HG03064 (cell line): Measurements from ENCODE around the gene FER.
"Not testable (repeated sequence)": the region's sequence is repeated elsewhere in the genome, so short reads cannot be mapped to it uniquely, and the experiment has no call there.

ENCODE experiments used
- ATAC-seq: cut with Tn5 transposase; IDR thresholded peaks from one replicate; pipeline ENCODE4 v1.9.1; 2021; ENCODE audit warnings: low read depth; ENCODE audit not compliant: unreplicated experiment

FER gene

GRCh38 chr5:108747774-108748400, at the start of gene FER:
Gene FER, plus strand, starts transcription at chr5:108747897. Its CDS starts 50,286 bp downstream, at chr5:108798183.
- ATAC-seq: peak; percentile 23

GRCh38 chr5:108700388-108700787, 47.3 kb upstream of the FER start:
- ATAC-seq: not testable (repeated sequence)

GRCh38 chr5:108700930-108701329, 46.8 kb upstream of the FER start:
- no peak for ATAC-seq

- no peak for ATAC-seq
Measured at GRCh38 chr5:108702546-108702945, 45.2 kb upstream of the FER start.

- no peak for ATAC-seq
Measured at GRCh38 chr5:108703313-108703712, 44.4 kb upstream of the FER start.

GRCh38 chr5:108707141-108707540, 40.6 kb upstream of the FER start:
- ATAC-seq: no peak

- ATAC-seq: no peak
Measured at GRCh38 chr5:108711898-108712297, 35.8 kb upstream of the FER start.

- no peak for ATAC-seq
Measured at GRCh38 chr5:108715408-108715807, 32.3 kb upstream of the FER start.

GRCh38 chr5:108720391-108720790, 27.3 kb upstream of the FER start:
- ATAC-seq: peak; percentile 93

- ATAC-seq: no peak
Measured at GRCh38 chr5:108726446-108727235, 21.1 kb upstream of the FER start.

GRCh38 chr5:108727236-108727650, 20.5 kb upstream of the FER start:
- no peak for ATAC-seq

- peak; percentile 64 for ATAC-seq
Measured at GRCh38 chr5:108727651-108728565, 19.8 kb upstream of the FER start.

- peak; percentile 33 for ATAC-seq
Measured at GRCh38 chr5:108728566-108729241, 19.0 kb upstream of the FER start.

- no peak for ATAC-seq
Measured at GRCh38 chr5:108729242-108729615, 18.5 kb upstream of the FER start.

GRCh38 chr5:108730617-108731340, 16.9 kb upstream of the FER start:
- ATAC-seq: peak; percentile 46

GRCh38 chr5:108735790-108736189, 11.9 kb upstream of the FER start:
- ATAC-seq: no peak

- no peak for ATAC-seq
Measured at GRCh38 chr5:108736855-108737254, 10.8 kb upstream of the FER start.

- no peak for ATAC-seq
Measured at GRCh38 chr5:108739376-108739775, 8.3 kb upstream of the FER start.

GRCh38 chr5:108739906-108740305, 7.8 kb upstream of the FER start:
- ATAC-seq: no peak

- ATAC-seq: no peak
Measured at GRCh38 chr5:108743319-108743718, 4.4 kb upstream of the FER start.
